Epithelial cell of esophagus (primary cell): ENCODE results near the gene SCAF4.

Experiments
- DNase-seq: peaks from one replicate; pipeline ENCODE4 v3.0.0; 2010; ENCODE audit warnings: low read depth
- H3K4me3 ChIP-seq: 2 replicates; pipeline ENCODE4 v1.5.1; 2011; ENCODE audit warnings: mild to moderate bottlenecking, low read length, control low read depth
- TF ChIP-seq, protein P1 (sequence below): IDR thresholded peaks from 2 replicates; pipeline ENCODE4 v1.5.1; 2011; ENCODE audit warnings: low read depth, mild to moderate bottlenecking, low read length, control low read depth, inconsistent platforms; ENCODE audit not compliant: insufficient read depth; ENCODE audit errors: missing control alignments

Gene SCAF4

DNA sequence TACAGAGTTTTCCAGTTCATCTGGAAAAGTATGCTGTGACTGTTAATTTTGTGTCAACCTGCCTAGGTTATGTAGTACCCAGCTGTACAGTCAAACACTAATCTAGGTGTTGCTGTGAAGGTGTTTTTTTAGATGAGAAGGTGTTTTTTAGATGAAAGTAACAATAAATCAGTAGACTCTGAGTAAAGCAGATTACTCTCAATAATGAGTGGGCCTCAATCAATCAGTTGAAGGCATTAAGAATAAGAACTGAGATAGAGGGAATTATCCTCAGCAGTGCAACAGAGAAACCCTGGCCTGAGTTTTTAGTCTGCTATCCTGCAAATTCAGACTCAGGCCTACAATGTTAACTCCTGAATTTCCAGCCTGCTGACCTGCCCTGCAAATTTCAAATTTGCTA is 33.5 kb downstream of the SCAF4 start:
- DNase-seq: no peak
- H3K4me3 ChIP-seq: no peak overlapping the region
- TF ChIP-seq, protein P1, sequence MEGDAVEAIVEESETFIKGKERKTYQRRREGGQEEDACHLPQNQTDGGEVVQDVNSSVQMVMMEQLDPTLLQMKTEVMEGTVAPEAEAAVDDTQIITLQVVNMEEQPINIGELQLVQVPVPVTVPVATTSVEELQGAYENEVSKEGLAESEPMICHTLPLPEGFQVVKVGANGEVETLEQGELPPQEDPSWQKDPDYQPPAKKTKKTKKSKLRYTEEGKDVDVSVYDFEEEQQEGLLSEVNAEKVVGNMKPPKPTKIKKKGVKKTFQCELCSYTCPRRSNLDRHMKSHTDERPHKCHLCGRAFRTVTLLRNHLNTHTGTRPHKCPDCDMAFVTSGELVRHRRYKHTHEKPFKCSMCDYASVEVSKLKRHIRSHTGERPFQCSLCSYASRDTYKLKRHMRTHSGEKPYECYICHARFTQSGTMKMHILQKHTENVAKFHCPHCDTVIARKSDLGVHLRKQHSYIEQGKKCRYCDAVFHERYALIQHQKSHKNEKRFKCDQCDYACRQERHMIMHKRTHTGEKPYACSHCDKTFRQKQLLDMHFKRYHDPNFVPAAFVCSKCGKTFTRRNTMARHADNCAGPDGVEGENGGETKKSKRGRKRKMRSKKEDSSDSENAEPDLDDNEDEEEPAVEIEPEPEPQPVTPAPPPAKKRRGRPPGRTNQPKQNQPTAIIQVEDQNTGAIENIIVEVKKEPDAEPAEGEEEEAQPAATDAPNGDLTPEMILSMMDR: no peak

DNA sequence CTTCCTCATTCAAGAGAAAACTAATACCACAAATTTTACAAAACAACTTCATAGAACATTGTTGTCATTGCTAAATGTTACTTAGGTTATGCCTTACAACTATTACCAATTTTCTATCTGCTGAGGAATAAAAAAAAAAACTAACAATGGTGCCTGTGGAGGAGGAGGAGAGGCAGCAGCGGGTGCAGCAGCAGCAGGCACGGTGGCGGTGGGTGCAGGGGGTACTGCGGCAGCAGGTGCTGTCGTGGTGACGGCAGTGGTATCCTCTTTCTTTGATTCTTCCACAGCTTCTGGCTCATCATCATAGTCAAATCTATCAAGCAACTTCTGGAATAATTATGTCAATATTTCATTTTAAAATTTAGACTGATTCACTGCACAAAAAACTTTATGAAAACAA is 35.5 kb downstream of the SCAF4 start:
- DNase-seq: no peak
- TF ChIP-seq, protein P1: no peak
- no peak overlapping the region for H3K4me3 ChIP-seq

DNA sequence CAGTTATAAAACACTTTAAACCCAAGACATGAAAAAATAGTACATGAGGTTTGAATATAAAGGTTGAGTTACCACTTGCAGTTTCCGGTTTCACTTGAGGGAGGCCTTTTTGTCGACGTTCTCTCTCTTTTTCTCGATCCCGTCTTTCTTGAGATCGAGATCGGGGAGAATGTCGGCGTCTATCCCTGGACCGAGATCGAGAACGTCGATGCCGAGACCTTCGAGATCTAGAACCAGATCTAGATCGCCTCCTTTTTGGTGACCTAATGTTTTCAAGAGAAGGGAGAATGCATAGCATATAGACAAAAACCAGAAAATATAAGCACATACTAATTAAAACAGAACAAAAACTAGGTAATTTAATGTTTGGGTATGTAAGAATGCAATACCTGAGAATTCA is 38.7 kb downstream of the SCAF4 start:
- no peak overlapping the region for H3K4me3 ChIP-seq
- TF ChIP-seq, protein P1: no peak

DNA sequence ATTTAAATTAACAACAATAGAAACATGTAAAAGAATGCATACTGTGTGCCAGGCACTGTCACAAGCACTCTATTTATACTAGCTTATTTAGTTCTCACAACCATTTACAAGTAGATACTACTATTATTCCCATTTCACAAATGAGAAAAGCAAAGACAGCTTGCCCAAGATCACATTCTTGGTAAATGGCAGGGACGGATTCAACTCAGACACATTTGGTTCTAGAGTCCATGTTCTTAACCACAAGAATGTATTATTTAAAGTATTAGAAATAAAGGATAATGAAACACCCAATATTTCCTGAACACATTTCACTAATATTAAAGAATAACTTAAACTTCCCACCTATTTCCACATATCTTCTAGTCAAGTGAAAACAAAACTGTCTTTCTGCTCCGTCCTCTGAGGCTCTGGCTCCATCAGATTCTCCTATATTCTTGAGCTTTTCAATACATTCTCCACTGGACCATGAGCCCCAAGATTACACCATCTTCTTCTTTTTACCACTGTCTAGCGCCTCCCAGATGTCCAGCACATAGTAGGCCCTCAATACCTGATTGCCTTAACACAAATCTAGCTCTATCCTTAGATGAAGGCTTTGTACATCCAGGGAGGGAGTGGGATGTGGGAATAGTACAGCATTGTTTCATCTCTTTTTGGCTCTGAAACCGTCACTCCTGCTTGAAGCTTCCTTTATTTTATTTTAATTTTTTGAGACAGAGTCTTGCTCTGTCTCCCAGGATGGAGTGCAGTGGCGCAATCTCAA is 43.1 kb downstream of the SCAF4 start:
- no peak for DNase-seq
- H3K4me3 ChIP-seq: no peak overlapping the region
- TF ChIP-seq, protein P1: no peak

More for the DNA sequence above, 38.7 kb downstream of the SCAF4 start:
- DNase-seq: no peak

DNA sequence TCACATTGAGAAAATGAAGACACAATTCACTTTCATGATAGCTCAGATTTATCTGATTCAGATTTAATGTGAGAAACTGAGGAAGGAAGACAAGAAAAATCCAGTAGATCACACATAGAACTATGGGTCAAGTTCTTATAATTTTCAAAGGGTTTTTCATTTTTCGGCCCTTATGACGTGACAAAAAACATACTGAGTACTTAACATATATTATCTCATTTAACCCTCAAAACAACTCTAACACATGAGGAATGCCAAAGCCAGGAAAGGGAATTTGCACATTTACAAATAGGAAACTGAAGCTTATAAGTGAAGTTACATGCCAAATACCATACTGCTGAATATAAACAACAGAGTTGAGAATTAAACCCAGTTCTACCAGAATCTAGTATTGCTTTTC is 44.8 kb downstream of the SCAF4 start:
- no peak for DNase-seq
- no peak overlapping the region for H3K4me3 ChIP-seq
- TF ChIP-seq, protein P1: no peak

DNA sequence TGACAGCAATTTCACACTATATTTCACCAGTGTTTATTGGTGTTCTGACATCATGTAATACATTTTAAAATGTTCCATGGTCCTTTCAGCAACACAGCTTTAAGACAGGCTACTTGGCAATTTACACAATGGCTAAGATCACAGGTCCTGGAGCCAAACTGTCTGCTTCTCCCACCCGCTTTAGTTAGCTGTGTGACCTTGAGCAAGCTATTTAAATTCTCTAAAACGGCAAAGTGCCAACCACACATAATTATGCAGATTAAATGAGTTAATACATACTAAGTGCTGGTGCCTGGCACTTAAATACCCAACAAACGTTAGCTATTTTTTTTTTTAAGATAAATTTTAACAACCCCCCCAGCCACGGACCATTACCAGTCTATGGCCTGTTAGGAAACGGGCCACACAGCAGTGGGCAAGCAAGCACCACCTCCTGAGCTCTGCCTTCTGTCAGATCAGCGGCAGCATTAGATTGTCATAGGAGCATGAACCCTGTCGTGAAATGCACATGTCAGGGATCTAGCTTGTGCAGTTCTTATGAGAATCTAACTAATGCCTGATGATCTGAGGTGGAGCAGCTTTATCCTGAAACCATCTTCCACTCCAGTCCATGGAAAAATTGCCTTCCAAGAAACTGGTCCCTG is 45.5 kb downstream of the SCAF4 start:
- TF ChIP-seq, protein P1: no peak
- no peak for DNase-seq
- no peak overlapping the region for H3K4me3 ChIP-seq
